ENCODE data around the gene STX10.

DNA sequence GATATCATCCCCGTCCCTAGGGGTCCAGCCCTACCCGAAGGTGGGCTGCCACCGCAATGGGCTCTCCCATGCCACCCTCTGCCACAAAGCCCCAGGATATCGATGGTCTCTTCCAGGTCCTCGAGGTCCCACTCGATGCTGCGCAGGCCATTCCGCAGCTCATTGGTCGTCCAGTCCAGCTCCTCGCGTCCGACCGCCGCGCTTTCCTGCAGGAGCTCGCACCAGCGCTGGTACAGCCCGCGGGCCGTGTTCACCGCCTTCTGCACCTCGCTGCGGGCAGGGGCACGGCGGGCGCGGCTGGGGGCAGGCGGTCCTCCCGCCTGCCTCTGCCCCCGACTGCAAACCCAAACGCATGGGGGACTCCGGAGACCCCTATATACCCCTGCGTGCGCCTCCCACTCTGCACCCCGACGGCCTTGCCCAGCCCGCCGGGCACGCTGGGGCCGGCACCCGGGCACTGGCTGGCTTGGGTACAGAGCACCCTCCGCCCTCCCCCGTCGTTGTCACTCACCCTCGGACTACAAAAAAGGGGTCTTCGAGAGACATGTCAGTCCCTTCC is 468 bp downstream of the STX10 start:
- TF ChIP-seq, protein P1, sequence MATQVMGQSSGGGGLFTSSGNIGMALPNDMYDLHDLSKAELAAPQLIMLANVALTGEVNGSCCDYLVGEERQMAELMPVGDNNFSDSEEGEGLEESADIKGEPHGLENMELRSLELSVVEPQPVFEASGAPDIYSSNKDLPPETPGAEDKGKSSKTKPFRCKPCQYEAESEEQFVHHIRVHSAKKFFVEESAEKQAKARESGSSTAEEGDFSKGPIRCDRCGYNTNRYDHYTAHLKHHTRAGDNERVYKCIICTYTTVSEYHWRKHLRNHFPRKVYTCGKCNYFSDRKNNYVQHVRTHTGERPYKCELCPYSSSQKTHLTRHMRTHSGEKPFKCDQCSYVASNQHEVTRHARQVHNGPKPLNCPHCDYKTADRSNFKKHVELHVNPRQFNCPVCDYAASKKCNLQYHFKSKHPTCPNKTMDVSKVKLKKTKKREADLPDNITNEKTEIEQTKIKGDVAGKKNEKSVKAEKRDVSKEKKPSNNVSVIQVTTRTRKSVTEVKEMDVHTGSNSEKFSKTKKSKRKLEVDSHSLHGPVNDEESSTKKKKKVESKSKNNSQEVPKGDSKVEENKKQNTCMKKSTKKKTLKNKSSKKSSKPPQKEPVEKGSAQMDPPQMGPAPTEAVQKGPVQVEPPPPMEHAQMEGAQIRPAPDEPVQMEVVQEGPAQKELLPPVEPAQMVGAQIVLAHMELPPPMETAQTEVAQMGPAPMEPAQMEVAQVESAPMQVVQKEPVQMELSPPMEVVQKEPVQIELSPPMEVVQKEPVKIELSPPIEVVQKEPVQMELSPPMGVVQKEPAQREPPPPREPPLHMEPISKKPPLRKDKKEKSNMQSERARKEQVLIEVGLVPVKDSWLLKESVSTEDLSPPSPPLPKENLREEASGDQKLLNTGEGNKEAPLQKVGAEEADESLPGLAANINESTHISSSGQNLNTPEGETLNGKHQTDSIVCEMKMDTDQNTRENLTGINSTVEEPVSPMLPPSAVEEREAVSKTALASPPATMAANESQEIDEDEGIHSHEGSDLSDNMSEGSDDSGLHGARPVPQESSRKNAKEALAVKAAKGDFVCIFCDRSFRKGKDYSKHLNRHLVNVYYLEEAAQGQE (IDR thresholded peaks at IDR 0.05; ENCODE audit: borderline replicate concordance), result no peak
- TF ChIP-seq, protein P1 (CRISPR knock-in tag; IDR thresholded peaks at IDR 0.05; ENCODE audit: low read depth), result no peak
- TF ChIP-seq ZNF274 (IDR thresholded peaks at IDR 0.05; ENCODE audit: borderline replicate concordance, low read depth, low read length), result no peak

Data from K562 (cell line).